Nucleus accumbens (tissue), 56 donors: ENCODE results near the gene BRINP2.

ENCODE experiments used
- DNase-seq, 56 donors: peaks; one replicate each; lab custom pipeline; 2025; lab: John Stamatoyannopoulos, UW

Gene BRINP2, protein sequence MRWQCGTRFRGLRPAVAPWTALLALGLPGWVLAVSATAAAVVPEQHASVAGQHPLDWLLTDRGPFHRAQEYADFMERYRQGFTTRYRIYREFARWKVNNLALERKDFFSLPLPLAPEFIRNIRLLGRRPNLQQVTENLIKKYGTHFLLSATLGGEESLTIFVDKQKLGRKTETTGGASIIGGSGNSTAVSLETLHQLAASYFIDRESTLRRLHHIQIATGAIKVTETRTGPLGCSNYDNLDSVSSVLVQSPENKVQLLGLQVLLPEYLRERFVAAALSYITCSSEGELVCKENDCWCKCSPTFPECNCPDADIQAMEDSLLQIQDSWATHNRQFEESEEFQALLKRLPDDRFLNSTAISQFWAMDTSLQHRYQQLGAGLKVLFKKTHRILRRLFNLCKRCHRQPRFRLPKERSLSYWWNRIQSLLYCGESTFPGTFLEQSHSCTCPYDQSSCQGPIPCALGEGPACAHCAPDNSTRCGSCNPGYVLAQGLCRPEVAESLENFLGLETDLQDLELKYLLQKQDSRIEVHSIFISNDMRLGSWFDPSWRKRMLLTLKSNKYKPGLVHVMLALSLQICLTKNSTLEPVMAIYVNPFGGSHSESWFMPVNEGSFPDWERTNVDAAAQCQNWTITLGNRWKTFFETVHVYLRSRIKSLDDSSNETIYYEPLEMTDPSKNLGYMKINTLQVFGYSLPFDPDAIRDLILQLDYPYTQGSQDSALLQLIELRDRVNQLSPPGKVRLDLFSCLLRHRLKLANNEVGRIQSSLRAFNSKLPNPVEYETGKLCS

GRCh38 chr1:177170756-177171535 lies at the start of gene BRINP2:
BRINP2 (plus strand) TSS chr1:177170958; CDS start chr1:177229877, 58,919 bp downstream.
- DNase-seq: peak; percentile 37 to 95 (median 82)

DNA sequence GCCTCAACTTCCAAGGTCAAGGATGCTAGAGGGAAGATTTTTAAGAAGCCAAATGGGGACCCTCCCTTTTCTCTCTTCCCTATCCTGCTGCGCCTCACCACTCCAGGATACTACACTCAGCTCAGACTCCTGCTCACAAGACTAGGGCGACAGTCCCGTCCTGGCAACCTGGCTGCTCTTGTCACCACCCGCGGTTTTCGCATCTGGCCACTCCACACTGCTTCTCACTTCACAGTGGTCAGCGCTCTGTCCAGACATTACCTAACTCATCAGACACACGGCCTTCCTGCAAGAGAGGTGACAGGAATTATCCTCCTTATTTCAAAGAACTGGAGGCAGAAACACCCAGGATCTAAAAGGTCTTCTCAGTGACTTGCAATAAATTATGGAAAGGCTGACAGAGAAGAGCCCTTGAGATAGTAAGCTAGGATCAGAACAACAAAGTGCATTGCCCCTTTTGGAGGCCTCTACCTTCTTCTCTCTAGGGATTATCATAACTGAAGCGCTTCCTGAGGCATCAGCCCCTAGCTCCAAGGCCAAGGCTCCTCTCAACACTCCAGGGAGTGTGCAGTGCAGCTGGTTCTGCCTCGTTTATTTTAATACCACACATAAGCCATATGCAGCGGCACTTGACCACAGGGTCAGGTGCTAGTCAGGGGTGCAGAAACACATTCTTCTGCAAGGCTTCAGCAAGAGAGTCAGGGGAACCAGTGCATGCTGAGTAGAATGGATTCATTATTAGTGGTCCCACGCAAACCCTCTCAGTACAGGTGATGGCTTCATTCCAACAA lies 48.1 kb upstream of the BRINP2 start:
- no peak for DNase-seq

- DNase-seq: no peak
Observed at GRCh38 chr1:177124577-177125278, 46.0 kb upstream of the BRINP2 start.

DNA sequence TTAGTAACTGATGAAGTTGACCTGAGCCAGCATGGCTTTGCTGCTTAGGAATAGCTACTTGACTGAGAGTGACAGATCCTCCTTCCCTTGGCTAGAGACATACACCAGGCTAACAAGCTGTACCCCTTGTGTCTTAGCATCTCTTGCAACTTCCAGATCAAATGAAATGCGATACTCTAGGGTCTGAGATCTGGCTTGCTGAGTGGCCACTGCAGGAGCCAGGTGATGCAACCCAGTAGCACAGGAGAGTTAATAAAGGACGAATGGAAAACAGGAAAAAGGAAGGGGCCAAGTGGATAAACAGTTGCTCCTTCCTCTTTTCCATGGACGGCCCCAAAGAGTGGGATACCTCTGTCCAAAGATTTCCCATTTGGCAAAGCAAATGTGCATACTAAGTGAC lies 44.5 kb upstream of the BRINP2 start:
- no peak for DNase-seq

DNA sequence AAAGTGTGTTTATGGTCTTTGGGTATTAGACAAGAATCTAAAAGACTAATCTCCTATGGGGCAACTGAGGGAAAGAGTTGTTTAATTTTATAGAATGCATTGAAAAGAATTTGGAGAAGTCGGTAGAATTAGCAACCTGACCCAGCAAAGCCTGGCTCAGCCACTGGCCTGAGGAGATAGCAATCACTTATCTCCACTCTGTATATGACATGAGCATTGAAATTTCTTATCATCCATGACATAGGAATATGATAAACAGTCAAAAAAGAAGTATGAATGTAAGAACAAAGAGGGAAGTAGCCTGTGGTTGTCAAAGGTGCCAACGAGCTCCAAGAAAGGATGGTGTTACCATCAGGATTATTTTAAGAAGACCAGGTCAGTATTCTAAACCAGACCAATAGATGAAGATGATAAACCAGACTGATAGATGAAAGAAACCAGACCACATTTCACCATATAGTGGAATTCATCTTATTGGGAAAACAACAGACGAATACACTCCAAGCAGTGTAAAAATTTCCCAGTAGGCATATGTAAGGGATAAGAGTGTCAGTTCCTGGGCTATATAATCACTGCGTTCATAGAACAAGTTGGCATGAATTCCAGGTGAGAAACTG lies 42.0 kb upstream of the BRINP2 start:
- no peak for DNase-seq

DNA sequence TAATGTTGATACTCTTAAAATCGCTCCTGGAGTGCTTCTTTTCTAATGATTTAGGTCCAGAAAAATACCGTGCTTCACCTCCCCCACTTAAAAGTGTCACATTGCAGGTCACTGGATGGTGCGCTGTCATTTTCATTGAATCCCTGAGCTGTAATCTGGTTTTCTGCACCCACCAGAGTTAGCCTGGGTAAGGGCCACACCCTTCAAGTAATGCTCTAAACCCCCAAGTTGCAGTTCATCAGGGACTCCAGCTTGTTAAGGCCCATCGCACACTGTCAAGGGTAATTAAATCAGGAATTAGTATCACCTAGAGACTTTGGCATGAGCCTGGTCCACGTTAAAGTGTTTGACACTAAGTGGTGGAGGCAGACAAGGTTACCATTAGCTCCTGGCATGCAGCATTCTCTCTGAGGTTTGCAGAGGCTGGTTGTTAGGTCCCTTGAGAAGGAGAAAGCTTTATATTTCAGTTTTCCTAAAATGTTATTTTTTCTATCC lies 40.3 kb upstream of the BRINP2 start:
- DNase-seq: no peak

DNA sequence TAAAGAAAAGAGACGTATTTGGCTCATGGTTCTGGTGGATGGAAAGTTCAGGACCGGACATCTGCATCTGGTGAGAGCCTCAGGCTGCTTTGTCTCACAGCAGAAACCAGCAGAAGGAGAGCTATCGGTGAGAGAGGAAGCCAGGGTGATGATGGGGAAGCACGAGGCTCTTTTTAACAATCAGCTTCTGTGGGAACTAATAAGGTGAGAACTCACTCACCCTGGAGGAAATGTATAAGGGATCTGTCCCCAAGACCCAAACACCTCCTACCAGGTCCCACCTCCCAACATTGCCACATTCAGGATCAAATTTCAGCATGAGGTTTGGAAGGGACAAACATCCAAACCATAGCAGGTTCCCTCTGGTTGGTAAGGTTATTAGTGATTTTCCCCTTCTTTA lies 39.0 kb upstream of the BRINP2 start:
- DNase-seq: no peak

DNA sequence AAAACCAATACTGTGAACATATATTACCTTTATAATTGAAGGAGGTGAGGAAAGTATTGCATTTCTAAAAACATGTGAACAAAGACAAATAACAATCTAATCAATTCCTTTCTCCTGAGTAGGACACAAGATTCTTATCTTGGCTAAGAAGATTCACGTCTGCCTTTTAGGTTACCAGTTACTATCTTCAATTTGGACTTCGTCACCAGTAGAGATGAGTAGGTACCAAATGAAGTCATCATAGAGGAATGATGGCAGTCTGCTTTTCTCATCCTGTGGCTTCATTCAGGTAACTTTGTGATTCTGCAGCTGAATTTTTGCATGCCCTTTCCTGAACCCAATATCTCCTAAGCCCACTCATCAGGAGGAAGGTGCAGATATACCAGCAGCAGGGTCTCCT lies 38.6 kb upstream of the BRINP2 start:
- no peak for DNase-seq

DNA sequence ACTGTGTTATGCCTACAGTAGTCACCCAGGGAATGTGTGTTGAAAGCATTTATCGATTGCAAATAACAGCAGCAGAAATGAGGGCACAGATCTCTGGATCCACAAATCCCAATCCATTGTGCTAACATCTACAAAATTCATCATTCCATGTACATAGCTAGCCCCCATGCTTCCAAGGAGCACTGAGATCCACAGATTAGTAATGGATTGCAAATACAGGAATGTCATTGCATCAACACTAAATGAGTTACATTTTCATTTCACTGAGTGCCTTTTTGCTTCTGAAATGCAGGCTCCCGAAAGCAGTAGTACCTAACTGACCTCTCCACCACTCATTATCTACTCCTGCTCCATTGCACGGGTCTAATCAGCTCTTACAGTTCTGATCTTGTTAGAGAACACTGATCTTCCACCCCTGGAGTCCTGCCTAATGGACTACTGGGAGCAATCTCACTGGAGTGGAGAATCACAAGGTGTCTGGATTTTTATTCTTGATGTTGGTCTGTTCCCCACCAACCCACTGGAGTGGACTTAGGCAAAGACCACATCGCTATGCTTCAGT lies 36.7 kb upstream of the BRINP2 start:
- no peak for DNase-seq

DNA sequence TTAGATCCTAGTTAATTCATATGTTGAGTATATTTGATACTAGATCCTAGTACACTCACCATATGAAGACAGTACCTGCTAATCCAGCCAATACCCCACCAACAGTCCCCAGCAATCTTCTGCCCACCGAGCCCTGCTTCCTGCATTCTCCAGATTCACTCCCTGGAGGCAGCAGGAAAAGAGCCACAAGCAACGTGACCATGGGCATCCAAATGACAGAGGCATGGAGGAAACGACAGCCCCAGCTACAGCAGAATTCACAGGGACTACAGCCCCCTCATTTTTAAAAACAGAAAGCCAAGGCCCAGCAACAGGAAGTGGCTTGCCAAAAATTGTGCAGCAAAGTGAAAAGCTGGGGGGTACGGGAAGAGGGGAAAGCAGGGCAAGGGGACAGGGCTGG lies 35.5 kb upstream of the BRINP2 start:
- DNase-seq: no peak

- DNase-seq: no peak
Observed at GRCh38 chr1:177137814-177138213, 32.9 kb upstream of the BRINP2 start.

GRCh38 chr1:177138347-177138746 lies 32.4 kb upstream of the BRINP2 start:
- peak in 1 of 56 donors; percentile 16 for DNase-seq

DNA sequence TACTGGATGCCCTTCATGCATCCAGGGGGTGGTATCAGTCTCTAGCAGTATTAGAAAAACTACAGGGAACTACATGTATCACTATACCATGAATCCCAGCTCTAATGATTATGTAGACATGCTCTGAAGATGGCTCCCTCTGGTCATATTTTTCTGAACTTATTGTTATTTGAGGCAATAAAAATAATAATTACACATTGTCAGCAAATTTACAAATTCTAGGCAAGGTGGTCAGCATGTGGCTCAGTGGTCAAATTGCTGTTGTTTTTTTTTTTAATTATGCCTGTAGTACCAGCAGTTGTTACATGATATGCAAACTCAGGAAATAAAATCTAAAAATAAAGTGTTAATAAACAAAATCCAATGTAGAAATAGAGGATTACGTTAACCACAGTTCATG lies 28.7 kb upstream of the BRINP2 start:
- DNase-seq: no peak

DNA sequence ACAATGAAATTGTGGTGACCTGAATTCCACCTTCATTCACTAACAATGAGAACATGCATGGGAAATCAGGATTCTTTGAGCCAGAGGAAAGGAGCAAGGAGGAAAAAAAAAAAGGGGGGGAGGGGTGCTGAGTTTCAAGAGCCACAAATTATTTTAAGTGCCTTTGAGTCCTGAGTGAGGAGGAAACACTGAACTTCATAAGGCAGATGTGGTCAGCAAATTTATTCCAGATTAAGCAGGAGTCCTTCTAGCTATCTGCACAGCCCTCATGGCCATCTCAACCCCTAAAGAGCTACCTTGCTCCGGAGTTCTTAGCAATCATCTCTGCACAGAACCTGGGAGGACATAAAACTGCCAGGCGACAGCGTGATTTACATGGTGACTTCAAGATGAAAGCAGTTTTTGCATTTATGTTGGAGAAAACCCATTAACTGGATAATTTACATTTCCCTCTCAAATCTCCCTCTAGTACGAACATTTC lies 27.9 kb upstream of the BRINP2 start:
- DNase-seq: no peak

DNA sequence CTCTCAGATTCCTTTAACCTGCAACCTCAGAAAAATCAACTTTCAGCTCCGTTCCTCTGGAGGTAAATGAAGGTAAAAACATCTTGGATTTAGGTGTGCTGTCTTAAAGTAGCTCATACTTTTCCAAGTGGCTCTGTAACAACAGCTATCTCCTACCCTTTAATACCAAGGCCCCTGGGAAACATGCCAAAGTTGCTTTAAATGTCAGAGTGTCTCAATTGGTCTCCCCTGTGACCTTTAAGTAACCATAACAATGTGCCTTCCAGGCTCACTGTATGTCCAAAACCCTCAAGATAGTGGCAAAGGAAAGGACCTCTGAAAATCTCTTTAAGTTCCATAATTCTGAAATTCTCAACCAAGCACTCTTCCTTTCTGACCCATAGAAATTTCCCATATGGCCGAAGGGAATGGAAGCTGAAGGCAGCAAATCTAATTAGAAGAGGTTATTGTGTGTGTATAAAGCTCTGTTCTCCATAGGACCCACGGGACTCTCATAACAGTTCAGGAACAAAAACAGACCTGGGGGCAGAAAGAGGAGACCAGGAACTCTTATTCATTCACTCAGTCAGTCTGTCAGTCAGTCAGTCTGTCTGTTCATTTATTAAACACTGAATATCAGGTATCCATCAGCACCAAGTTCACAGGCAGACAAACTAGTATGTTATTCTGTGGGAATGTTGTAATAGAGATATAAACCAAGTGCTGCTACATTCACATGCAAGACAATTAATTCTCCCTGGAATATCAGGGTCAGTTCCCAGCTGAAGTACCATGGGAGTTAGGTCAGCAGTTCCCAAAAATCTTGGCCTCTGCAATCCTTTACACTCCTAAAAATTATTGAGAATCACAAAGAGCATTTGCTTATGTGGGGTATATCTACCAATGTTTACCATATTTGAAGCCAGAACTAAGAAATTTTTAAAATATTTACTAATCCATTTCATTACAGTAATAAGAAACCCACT lies 25.4 kb upstream of the BRINP2 start:
- DNase-seq: no peak

GRCh38 chr1:177146499-177146898 lies 24.3 kb upstream of the BRINP2 start:
- DNase-seq: no peak

GRCh38 chr1:177162243-177162642 lies 8.5 kb upstream of the BRINP2 start:
- no peak for DNase-seq
